ENCODE measurements around the gene MYO3B.
"Not testable (repeated sequence)": the region's sequence is repeated elsewhere in the genome, so short reads cannot be mapped to it uniquely, and the experiment has no call there.

MYO3B gene

DNA sequence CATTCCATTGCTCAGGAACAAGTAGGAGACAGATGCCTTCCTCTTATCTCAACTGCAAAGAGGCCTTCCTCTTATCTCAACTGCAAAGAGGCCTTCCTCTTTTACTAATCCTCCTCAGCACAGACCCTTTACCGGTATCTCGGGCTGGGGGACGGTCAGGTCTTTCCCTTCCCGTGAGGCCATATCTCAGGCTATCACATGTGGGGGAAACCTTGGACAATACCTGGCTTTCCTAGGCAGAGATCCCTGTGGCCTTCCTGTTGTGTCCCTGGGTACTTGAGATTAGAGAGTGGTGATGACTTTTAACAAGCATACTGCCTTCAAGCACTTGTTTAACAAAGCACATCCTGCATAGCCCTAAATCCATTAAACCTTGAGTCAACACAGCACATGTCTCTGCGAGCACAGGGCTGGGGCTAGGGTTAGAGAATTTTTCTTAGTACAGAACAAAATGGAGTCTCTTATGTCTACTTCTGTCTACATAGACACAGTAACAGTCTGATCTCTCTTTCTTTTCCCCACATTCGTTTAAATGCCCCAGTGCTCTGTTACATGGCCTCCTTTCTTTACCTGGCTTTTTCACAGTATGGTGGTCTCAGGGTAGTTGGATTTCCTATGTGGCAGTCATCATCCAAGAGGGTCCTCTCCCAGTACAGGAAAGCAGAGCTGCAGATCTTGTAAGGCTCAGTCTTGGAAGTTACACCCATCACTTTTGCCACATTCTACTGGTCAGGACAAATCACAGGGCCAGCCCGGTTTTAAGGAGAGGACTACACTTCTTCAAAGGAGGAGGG lies 86.0 kb downstream of the MYO3B start:
- DNase-seq = not testable (repeated sequence)

- no peak for DNase-seq
These were observed 86.5 kb downstream of the MYO3B start for GRCh38 chr2:170264522-170264860.

- DNase-seq = no peak
These were observed 86.9 kb downstream of the MYO3B start for GRCh38 chr2:170264865-170265264.

- no peak for DNase-seq
These were observed 87.4 kb downstream of the MYO3B start for GRCh38 chr2:170265321-170265720.

GRCh38 chr2:170266358-170266757 lies 88.4 kb downstream of the MYO3B start:
- DNase-seq = no peak

GRCh38 chr2:170267071-170267470 lies 89.1 kb downstream of the MYO3B start:
- DNase-seq = no peak

GRCh38 chr2:170270278-170270864 lies 92.4 kb downstream of the MYO3B start:
- no peak for DNase-seq

DNA sequence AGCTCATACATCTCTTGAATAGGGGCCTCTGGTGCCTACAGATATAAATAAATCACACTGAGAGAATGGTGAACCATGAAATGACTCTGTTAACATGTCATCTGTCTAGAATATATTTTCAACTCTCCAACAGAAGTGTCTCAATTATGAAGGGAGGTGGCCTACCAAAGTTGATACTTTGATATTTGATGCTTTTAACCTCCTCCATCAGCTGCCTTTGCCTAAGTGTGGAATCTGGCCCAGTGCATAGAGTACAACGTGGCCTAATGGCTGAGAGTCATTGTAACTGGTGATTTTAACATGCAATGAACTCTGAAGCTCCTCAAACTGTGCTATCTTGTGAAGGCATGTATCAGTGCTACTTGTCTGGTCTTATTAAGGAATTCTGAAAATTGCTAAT lies 93.4 kb downstream of the MYO3B start:
- DNase-seq = no peak

DNA sequence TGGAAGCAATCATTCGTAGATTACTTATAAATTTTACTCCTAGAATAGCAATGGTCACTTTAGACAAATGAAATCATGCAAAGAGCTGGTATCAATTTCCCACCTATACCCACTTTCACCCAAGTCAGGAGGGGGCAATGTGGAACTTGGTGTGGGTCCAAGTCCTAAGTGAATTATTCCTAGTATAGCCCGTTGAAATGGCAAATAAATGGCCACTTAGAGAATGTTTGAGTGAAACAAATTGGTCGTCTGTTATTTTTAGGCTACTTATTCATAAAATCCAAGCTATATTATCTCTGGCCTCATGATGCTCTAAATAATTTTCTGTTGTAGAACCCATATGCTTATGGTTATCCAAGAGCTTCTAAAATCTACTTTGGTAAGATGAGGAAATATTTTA lies 98.1 kb downstream of the MYO3B start:
- no peak for DNase-seq

DNA sequence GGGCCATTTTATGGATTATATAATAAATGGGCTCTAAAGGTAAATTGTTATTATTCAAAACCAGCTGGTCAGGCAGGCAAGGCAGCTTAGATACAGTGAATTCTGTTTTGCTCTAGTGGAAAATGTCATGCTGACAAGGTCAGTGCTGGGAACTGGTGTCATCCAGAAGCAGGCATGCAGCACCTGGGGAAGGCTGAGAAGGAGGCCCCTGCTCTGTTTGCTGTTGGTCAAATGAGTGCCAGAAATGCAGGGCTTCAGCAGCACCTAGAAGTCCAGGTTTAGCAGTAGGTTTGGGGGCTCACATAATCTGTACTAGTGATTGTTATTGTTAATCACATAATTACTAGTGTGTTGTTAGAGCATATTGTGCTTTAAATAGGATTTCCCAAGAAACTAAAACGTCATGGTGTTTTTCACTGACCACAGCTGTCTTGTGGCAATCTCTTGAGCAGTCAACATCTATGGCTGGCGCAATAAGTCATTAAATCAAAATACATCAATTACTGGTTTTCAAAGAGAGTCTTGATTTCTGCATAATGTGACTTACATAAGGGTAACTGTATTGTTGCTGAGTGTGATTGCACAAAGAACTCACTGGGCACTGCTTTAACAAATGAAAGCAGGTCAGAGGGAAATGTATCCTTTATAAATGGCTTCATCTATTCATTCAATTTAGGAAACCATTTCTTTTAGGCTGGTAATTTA lies 99.1 kb downstream of the MYO3B start:
- DNase-seq = no peak

DNA sequence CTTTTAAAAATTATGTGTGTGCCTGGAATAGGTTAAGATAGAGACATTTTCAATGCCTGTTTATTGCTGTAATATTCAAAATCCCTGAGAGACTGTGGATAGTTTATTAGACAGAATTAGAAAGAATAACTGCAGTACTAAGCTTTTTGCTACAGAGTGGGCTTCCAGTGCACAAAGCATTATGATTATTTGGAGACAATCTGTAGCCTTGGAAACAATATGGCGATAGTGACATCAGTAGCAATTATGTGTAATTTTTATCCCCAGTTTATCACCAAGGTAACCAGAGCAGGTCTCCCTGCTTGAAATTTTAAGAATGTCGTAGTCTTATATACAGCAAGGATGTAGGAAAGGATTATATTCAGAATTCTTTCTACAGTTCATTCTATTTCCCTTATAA lies 100.0 kb downstream of the MYO3B start:
- DNase-seq = no peak

DNA sequence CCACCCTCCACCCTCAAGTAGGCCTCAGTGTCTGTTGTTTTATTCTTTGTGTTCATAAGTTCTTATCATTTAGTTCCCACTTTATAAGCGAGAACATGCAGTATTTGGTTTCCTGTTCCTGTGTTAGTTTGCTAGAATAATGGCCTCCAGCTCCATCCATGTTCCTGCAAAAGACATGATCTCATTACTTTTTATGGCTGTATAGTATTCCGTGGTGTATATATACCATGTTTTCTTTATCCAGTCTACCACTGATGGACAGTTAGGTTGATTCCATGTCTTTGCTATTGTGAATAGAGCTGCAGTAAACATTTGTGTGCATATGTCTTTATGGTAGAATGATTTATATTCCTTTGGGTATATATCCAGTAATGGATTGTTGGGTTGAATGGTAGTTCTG lies 101.7 kb downstream of the MYO3B start:
- not testable (repeated sequence) for DNase-seq

DNA sequence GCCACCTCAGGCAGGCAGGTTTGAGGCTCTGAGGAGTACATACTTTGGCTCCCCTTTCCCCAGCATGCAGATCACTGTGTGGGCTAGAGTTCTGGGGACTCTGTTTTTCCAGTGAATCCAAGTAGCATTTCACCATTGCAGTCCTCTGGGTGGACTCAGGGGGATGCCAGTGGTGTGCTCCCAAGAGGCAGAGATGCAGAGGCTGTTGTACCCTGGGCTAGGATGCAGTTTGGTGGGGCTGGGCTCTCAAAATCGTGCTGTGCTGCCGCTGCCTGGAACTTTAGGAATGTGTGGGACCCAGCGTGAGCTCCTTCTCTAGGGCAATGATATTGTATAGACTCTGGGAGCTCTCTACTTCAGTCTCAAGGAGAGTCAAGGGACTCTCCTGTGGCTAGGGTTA lies 104.9 kb downstream of the MYO3B start:
- no peak for DNase-seq

- DNase-seq = no peak
These were observed 106.3 kb downstream of the MYO3B start for GRCh38 chr2:170284205-170284604.

DNA sequence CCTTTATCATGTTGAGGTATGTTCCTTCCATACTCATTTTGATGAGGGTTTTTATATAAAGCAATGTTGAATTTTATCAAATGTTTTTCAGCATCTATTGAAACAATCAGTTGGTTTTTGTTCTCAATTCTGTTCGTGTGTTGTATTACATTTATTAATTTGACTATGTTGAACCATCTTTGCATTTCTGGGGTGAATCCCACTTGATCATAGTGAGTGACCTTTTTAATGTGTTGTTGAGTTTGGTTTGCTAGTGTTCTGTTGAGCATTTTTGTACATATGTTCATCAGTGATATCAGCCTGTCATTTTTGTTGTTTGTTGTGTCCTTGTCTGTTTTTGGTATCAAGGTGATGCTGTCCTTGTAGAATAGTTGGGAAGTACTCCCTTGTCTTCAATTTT lies 110.9 kb downstream of the MYO3B start:
- DNase-seq = no peak

DNA sequence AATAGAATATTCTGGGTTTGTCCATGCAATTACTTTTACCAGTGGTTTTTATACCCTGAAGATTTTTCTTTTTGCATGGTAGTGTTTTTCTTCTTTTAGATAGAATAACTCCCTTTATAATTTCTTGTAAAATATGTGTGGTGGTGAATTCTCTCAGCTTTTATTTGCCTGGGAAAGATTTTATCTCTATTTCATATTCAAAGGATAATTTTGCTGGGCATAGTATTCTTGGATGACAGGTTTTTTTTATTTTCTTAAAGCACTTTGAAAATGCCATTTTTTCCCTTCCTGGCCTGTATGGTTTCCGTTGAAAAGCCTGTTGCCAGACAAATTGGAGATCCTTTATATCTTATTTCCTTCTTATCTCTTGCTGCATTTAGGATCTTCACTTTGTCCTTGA lies 113.5 kb downstream of the MYO3B start:
- DNase-seq = no peak

DNA sequence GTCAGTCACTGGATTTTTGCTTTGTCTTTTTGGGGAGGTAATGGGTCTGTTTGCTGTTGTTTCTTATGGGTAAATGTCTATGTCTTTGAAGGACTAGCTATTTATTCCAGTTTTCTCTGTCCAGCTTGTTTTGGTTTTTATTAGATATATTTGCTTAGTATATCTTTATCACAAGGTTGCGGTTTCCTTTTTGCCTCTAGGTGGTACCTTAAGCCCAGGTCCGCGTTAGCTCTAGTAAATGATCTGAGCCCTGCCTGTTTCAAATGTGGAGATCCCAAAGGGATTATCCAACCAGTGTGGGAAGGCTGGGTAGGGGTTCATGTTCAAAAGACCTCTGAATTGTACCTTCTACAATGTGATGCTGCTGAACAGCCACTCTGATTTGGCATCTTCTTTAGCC lies 114.5 kb downstream of the MYO3B start:
- DNase-seq = no peak

GRCh38 chr2:170297496-170297895 lies 119.5 kb downstream of the MYO3B start:
- no peak for DNase-seq

GRCh38 chr2:170298115-170298514 lies 120.2 kb downstream of the MYO3B start:
- DNase-seq = no peak

- no peak for DNase-seq
These were observed 121.0 kb downstream of the MYO3B start for GRCh38 chr2:170298861-170299429.

GRCh38 chr2:170300993-170301392 lies 123.0 kb downstream of the MYO3B start:
- no peak for DNase-seq

DNA sequence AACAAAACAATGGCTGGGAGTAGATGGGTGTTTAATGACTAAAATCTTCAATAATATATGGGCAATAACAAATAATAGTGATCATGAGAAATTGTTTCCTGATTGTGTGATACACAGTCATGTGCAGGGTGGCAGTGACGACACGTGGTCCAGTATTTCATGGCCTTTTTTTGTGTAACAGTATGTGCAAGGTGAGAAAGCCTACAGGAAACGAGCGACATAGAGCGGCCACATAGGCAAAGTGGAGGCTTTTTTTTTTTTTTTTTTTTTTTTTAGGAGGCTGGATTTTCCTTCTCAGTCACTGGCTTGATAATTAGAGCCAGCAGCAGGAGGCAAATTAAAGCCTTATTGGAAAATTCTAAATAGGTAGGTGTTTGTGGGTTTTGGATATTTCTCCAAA lies 123.7 kb downstream of the MYO3B start:
- DNase-seq = no peak

GRCh38 chr2:170305711-170306110 lies 127.8 kb downstream of the MYO3B start:
- DNase-seq = no peak

GRCh38 chr2:170306293-170306873 lies 128.4 kb downstream of the MYO3B start:
- no peak for DNase-seq

Measured in stimulated activated CD4-positive, alpha-beta T cell treated with anti-CD3 and anti-CD28 coated beads, Interleukin-1b, Interleukin-23, amount 100 ng/mL, for 48 hours (primary cell).